Measurements from ENCODE around the gene CDO1.

Gene CDO1

DNA sequence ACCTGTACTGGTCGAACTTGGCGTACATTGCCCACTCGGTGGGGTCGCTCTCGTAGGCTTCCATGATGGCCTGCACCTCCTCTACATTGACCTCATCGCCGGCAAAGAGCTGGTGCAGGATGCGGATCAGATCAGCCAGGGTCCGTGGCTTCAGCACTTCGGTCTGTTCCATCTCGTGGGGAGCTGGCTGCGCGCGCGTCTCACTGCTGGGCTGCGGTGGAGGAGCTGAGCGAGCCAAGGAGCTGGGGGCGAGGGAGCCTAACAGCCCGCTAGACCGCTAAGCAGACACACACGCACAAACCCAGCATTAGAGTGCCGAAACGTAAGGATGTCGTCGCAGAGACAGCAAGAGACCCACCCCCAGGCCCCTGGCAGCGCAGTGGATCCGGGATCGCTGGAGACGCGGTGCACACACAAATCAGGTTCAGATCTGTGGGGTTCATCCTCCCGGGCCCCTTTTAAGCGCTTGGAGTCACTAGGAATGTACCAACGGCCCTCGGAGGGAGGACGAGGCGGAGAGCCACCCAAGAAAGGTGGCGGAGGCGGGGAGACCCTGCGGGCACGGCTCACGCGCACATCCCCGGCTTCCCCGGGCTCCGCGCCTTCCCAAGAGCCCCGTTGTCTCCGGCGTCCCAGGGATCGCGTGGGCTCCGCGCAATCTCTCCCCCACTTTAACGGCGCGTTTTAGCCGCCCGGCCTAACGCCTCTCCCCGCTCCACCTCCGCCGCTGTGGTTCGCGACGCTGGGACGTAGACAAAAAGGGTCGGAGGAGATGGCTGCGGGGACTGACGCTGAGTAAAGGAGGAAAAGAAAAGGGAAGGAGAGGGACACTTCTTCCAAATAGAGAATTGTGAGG is at the start of gene CDO1:
Gene CDO1 (minus strand): TSS at position 434 of the 856 bp plus-strand sequence. CDS start 262 bp downstream, at position 172.
- DNase-seq (ENCODE audit: low read depth in 4 of 4, low spot score in 1 of 4): no peak

DNA sequence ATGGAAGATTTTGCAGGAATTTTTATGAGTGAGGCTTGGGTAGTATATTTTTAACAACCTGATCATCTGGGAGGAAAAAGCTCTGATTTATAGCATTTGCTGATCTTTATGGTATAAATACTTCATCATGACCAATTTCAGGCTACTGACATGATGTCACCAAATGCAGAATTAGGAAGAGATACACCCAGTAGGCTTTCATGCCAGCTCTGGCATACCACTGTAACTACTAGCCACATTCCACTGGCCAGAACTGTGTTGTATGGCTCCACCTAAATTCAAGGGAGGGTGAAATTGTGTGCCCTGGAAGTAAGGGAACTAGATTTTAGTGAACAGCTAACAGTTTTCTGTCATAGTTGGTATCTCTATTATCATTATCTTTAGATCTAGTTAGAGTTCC is 42.9 kb upstream of the CDO1 start:
- DNase-seq (ENCODE audit: low read depth in 4 of 4, low spot score in 1 of 4): no peak

DNA sequence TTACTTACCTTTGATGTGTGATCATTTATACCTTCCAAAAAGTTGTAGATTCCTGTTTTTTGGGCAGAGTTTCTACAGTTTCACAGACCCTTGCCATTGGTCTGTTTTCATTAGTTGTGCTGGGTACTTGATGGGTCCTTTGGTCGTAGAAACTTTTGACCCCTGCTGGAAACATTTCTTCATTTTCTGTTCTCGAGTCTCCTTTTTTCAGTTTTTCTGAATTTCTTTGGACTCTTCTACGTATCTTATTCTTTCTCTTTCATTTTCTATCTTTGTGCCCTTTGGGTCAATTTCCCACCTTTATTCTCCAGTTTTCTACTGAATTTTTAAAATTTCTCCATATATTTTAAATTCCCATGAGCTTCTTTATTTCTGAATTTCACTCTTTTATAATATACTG is 41.9 kb upstream of the CDO1 start:
- DNase-seq (ENCODE audit: low read depth in 4 of 4, low spot score in 1 of 4): no peak

DNA sequence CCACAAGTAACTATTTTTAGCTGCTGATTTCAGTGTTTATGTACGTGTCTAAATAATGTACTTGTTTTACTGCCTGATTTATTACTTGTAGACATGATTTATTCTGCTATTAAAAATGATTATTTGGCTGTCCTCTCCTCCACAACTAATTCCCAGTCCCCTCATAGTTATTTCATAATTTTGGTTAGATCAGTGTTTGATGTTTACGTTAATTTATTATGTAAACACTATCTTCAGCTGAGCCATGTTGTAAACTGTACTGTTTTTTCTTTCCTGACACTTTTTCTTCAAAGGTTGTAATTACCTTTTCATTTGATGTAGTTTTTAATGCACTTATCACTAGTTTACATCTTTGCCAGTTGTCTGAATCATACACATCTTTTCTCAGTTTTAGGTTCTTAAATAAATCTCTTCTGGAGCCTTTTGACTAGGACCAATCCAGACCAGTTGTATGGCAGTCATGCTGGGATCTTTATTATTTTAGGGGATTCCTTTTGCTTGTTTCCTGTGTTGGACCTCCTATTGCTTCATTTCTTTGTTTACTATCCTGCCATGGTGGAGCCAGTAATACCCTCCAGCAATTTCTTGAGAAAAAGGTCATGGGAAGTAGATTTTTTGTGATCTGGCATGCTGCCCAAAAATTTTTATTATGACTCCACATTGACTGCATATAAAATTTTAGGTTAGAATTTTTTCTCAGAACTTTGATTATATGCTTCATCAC is 41.3 kb upstream of the CDO1 start:
- no peak for DNase-seq (ENCODE audit: low read depth in 4 of 4, low spot score in 1 of 4)

DNA sequence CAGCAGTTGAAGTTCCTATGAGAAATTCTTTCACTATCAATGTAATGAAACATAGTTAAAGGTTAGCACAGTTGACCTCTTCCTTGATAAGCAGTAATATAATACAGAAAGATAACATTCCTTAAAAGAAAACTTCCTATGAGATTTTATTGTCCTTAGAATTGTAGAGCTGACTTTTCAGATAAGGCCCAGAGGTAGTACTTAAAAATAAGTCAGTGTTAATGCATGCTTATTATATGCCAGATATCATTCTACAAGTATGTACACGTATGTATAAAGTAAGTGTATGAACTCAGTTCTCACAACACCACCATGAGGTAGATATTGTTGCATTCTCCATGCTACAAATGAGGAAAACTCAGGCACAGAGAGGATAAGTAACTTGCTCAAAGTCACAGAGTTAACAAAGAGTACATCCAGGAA is 40.6 kb upstream of the CDO1 start:
- no peak for DNase-seq (ENCODE audit: low read depth in 4 of 4, low spot score in 1 of 4)

DNA sequence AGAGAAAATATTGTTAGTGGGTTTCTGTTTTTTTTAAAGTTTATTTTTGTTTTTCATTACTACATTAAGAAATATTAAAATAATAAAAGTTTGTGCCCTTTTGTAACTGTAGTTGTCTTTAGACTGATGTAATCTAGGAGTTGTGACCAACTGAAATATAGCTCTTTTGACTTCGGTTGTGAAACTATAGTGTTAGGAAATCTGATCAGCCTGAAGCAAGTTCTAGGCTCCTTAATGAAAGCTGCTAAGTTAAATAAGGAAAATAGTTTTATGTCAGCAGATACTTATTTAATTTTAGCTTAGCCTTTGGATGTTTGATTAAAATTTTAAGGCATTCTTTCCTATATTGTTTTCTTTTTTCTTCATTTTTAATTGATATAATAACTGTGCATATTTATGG is 39.5 kb upstream of the CDO1 start:
- no peak for DNase-seq (ENCODE audit: low read depth in 4 of 4, low spot score in 1 of 4)

DNA sequence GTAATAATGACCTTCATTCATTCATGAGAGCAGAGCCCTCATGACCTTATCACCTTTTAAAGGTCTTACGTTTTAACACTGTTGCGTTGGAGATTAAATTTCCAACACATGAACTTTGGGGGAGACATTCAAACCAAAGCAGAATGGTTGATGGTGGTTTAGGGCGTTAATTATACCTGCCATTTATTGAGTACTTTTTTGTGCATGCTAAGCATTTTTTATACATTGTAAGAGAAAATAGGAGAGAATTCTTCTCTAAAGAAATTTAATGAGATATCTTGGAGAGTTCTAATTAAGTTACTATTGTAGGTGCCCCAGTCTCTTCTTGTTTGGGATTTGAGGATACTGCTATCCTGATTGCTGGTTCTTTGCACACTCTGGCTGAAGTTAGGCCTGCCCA is 37.7 kb upstream of the CDO1 start:
- no peak for DNase-seq (ENCODE audit: low read depth in 4 of 4, low spot score in 1 of 4)

DNA sequence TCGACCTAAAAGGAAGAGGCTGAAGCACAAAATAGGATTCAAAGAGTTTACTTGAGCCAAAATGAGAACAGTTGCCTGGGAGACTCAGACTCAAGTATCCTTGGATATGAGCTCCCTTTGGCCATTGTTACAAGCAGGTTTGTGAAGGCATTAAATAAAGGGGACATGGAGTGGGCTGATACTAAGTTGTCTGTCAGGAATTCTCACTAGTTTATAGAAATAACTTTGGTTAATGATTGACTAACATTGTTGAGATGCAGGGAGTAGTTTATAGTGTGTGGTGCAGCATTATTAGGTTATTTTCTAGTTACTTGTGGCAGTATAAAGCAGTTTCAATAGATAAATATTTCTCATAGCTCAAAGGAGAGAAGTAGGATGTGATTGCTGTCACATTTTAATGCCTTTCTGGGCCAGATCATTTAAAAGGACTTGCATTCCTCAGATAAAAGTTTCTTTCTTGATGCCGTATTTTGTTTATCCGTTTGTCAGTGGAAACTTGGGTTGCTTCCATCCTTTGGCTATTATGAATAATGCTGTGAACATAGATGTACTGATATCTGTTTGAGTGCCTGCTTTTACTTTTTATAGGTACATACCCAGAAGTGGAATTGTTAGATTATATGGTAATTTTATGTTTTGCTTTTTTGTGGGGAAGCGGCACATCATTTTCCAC is 34.4 kb upstream of the CDO1 start:
- no peak for DNase-seq (ENCODE audit: low read depth in 4 of 4, low spot score in 1 of 4)

DNA sequence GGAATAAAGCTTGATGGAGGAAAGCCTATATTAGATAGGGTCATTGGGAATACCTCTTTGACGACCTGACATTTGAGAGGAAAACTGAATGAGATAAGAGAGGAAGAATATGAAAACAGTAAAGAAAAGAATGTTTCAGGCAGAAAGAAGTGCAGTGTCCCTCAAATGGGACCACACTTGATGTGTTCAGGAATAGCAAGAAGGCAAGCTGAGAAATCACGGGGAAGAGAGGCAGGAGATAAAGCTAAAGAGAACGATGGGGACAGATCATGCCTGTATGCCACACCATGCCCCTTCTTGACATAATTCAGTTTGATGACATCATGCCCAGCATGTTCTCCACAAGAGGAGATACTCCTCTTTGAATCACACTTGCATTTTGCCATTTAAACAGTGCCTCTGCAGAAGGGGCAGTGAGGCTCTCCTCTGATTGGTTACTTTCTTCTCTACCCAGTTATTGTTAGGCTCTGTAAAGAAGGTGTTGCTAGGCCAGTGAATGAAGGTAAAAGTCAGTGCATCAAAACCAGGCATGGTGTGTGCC is 32.9 kb upstream of the CDO1 start:
- no peak for DNase-seq (ENCODE audit: low read depth in 4 of 4, low spot score in 1 of 4)

DNA sequence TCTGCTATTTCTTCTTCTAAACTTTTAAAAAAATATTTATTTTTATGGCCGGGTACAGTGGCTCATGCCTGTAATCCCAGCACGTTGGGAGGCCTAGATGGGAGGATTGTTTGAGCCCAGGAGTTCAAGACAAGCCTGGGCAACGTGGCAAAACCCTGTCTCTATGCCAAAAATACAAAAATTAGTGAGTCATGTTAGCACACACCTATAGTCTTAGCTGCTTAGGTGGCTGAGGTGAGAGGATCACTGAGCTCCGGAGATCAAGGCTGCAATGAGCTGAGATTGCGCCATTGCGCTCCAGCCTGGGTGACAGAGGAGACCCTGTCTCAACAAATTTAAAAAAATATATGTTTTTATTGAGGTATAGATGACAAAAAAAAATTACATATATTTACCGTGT is 30.8 kb upstream of the CDO1 start:
- DNase-seq (ENCODE audit: low read depth in 4 of 4, low spot score in 1 of 4): no peak

DNA sequence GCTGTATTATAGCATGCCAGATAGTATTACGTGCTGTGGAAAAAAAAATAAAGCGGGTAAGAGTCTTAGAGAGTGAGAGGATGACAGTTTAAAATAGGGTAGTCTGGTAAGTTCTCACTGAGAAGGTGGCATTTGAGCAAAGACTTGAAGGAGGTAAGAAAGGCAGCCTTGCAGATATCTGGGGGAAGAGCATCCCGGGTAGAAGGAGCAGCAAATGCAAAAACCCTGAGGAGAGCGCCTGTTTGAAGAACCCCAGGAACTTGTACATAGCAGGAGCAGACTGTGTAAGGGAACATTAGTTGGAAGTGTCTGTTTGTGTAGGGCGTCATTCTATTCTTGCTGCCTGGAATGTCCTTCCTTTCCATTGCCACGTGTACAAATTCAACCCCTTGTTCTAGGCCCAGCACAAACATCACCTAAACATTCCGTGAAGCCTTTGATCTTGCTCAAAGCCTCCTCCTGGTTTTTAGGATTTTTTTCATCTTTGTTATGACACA is 27.9 kb upstream of the CDO1 start:
- no peak for DNase-seq (ENCODE audit: low read depth in 4 of 4, low spot score in 1 of 4)

DNA sequence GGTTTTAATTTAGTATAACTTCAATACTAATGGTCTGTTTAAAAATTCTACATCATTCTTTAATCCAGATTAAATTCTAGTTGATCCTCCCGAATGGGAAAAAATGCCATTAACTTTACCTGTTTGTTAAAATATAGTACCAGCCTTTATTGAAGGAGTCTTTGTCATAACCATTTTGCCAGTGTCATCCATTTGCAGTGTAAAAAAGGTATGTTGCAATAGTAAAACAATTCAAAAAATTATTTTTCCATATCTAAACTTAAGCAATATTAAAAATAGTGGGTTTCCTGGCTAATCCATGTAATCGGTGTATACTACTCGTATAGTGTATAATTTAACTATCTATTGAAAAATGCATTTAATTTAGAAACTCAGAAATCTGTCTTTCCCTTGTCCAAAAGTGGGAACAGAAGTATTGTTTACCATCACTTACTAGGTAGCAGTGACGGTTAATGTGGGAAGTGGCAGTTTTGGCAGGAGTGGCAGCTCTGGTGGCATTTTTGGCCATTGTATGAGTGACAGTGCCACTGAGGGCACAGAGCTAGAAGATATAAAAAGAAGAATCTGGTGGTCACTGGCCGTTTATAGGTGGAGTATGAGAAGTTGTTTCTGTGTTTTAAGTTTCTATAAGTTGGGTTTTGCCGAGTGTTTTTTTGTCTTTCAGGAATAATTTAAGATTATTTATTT is 27.1 kb upstream of the CDO1 start:
- no peak for DNase-seq (ENCODE audit: low read depth in 4 of 4, low spot score in 1 of 4)

DNA sequence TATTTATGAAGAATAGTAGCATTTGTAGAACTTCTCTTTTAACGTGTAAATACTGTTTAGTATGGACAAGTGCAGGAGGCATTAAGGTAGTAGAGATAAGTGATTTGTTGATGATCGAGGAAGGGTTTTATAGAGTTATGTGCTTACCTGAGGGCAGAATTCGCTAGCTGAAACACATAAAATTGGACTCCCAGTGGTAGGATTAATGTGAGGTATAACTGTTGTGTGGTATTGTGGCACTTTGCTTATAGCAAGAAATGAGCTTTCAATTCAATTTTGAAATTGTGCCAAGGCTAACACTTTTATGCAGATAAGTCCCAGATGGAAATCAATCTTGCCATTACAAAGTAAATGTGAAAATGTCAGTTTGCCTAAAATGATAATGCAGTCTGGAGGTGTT is 26.5 kb upstream of the CDO1 start:
- DNase-seq (ENCODE audit: low read depth in 4 of 4, low spot score in 1 of 4): no peak

DNA sequence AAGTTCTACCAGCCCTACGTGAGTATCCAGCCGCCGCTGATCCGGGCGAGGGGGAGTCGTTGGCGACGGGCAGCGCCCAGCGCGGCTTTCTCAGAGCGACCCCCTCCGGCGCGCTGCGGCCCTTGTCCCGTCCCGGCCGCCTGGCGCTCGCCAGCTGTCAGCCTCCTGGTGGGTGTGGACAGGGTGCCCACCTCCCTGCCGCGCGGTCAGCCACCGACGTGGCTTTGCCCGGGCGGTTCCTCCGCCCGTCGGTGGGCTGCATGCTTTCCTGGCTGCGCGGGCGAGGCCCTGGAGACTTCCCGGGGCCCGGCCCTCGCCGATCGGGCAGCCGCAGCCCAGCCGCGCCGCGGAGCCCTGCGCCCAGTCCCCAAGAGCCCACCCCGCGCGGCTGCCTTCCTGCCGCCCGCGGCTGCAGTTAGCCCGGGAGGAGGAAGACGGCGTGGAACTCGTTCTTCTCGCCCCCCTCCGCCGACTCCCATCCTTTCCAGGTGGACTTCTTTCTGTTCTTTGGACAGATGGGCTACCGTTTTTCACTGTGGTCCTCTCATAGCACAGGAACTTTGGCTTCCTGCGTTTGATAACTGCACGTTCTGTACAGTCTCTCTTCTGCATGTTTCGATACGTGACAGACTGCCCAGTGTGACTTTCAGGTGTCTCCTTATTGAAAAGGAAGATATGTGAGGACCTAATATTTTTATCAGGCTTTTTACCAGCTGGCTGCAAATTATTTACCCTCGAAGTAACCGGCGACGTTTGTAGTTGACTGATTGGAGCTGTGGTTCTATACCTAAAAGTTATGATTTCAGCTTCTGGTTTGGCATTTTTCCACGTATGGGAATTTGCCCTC is 25.9 kb upstream of the CDO1 start:
- DNase-seq (ENCODE audit: low read depth in 4 of 4, low spot score in 1 of 4): no peak

DNA sequence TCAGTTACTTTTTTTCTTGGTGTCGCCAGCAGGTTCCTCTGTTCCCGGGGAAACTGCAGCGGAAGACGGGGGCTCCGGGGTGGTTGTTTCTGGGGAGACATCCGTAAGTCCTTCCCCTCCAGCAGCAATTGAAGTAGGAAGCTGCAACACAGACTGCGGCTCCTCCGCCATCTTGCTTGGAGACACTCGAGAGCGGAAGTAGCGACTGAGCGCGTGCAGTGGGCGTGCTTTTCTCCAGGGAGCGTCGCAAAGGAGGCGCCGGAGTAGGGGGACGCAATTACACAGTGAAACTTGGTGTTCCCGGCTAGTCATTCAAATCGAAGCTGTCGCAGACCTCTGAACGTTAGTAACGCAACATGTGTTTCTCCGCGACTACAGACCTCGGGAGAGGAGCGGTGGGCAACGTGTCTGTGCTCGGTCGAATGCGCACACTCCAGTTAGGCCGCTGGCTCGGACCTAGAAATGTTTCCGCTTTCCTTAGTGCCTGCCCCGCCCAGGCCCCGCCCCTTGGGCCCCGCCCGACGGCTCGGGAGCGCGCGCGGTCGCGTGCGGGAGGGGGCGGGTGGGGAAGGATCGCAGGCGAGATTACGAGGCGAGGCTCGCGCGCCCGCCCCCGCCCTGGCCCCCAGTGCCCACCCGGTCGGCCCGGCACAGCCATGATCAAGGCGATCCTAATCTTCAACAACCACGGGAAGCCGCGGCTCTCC is 25.1 kb upstream of the CDO1 start, which contains the start of the genes AP3S1 and ATG12:
Gene AP3S1 (plus strand): TSS at position 554 of the 707 bp plus-strand sequence. CDS start 103 bp downstream, at position 657.
Gene ATG12 (minus strand): TSS at position 184 of the 707 bp plus-strand sequence. CDS start 13 bp downstream, at position 171.
- DNase-seq (ENCODE audit: low read depth in 4 of 4, low spot score in 1 of 4): peak; percentile 75 to 81 (median 80)

DNA sequence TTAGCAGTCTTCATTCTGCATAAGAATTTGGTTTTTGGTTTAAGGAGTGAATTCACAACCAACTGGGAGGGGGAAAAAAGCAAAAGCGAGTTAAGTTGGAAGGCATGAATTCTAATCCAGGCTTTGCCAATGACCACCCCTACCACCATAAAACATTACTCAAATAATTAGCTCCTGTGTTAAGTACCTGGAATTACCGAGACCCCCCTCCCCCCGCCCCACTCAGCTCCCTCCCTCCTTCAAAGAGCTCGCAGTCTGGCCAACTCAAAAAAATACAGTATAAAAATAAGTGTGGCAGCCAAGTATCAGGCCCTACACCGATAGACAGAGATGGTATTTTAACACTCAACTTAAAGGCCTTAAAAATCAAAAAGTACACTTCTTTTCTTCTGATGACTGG is 24.4 kb upstream of the CDO1 start:
- DNase-seq (ENCODE audit: low read depth in 4 of 4, low spot score in 1 of 4): no peak

DNA sequence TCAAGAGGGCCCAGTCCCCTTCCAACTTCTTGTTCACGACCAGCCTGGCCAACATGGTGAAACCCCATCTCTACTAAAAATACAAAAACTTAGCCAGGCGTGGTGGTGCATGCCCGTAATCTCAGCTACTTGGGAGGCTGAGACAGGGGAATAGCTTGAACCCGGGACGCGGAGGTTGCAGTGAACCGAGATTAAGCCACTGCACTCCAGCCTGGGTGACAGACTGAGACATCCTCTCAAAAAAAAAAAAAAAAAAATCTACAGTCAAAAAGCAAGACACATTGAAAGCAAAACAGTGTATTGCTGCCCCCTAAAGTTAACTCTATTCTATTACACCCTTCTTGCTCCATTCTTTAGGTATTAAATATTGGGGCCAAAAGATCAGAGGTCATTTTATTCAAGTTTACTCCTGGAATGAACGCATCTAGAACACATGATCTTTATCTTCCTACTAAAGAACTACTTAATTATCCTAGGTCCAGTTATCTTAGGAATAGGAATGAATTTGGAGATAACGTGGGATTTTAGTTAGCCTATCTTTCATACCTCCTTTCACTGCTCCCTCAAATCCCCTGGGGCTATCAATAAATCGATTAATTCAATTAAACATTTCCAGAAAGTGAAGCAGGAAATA is 22.5 kb upstream of the CDO1 start:
- no peak for DNase-seq (ENCODE audit: low read depth in 4 of 4, low spot score in 1 of 4)

DNA sequence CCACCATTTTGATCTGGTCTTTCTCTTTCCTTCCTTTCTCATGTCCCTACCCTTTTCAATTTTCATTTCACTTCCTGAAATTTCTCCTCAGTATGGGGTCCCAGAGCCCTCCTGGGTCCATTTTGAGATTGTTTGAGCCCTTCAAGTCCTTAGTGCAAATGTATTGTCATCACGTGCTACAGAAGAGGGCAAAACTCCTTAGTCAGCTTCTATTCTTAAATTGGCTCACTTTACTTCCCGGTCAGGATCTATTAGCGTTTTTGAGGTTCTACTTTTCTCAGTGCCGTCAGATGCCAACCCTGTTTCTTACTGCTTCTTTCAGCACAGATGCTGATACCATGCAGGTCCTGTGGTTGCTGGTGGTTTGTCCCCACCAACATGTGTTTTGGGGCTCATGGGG is 19.0 kb upstream of the CDO1 start:
- DNase-seq (ENCODE audit: low read depth in 4 of 4, low spot score in 1 of 4): no peak
